ENCODE measurements around the gene SRRT.

SRRT gene

GRCh38 chr7:100901921-100902332 is 27.0 kb downstream of the SRRT start:
- TF ChIP-seq GATA3 (IDR thresholded peaks at IDR 0.05; ENCODE audit: low read depth, low read length) (no peak), GATA2 (IDR thresholded peaks at IDR 0.05; ENCODE audit: low read depth, low read length) (no peak)

- TF ChIP-seq GATA3 (IDR thresholded peaks at IDR 0.05; ENCODE audit: low read depth, low read length) (no peak), GATA2 (IDR thresholded peaks at IDR 0.05; ENCODE audit: low read depth, low read length) (no peak)
Observed at GRCh38 chr7:100902638-100903037, 27.7 kb downstream of the SRRT start.

- no peak for TF ChIP-seq GATA3 (IDR thresholded peaks at IDR 0.05; ENCODE audit: low read depth, low read length)
- TF ChIP-seq GATA2 (IDR thresholded peaks at IDR 0.05; ENCODE audit: low read depth, low read length) = no peak
Observed at GRCh38 chr7:100908512-100908911, 33.6 kb downstream of the SRRT start.

DNA sequence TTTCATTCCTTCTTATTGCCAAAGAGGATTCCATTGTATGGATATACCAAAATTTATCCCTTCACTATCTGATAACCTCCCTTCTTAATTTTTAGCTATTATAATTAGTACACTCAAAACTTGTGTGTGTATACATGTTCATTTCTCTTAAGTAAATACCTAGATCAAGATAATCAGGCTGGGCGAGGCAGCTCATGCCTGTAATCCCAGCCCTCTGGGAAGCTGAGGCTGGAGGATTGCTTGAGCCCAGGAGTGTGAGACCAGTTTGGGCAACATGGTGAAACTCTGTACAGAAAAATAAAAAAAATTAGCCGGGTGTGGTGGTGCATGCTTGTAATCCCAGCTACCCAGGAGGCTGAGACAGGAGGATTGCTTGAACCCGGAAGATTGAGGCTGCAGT is 36.6 kb downstream of the SRRT start:
- TF ChIP-seq GATA2 (IDR thresholded peaks at IDR 0.05; ENCODE audit: low read depth, low read length) (no peak), GATA3 (IDR thresholded peaks at IDR 0.05; ENCODE audit: low read depth, low read length) (no peak)

DNA sequence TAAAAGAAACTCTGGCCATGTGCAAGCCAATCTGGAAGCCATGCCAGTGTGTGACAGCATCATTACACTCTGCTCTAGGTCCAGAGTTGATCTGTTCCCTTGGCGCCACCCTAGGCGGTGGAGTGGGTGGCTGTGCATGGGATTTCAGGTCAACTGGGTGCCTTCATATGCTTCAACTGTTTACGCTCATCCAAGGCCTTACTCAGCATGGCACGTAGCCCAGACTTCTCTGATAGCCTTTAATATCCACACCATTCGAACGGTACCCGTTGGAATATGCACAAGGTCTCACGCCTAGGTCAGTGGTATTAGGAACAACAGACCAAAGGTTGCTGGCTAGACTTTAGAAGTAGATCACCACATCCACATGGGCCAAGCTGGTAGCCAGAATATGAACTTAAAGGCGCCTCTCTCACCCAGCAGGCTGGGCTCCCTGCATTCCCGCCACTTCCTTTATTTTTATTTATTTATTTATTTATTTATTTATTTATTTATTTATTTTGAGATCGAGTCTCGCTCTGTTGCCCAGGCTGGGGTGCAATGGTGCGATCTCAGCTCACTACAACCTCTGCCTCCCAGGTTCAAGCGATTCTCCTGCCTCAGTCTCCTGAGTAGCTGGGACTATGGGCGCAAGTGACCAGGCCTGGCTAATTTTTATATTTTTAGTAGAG is 39.4 kb downstream of the SRRT start:
- TF ChIP-seq GATA3 (IDR thresholded peaks at IDR 0.05; ENCODE audit: low read depth, low read length) (no peak), GATA2 (IDR thresholded peaks at IDR 0.05; ENCODE audit: low read depth, low read length) (no peak)

- TF ChIP-seq GATA2 (IDR thresholded peaks at IDR 0.05; ENCODE audit: low read depth, low read length) = no peak
- no peak for TF ChIP-seq GATA3 (IDR thresholded peaks at IDR 0.05; ENCODE audit: low read depth, low read length)
Observed at GRCh38 chr7:100914879-100915447, 40.1 kb downstream of the SRRT start.

DNA sequence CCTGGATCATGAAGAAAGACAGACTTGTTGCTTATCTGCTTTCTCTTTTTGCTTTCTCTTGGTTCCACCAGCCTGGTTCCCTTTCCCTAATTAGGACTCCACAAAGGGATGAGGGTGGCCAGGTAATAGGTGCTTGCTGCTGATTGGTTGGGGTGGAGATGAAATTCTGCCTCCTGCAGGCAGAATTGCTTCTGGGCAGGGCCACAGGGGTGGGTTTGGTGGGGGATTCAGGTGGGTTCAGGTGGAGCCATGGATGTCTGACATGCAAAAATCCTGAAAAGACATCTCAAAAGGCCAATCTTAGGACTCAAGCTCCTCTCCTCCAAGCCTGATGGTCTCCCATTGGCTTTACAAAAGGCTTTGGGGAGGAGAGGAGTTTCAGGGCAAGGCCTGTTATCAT is 46.1 kb downstream of the SRRT start:
- TF ChIP-seq GATA3 (IDR thresholded peaks at IDR 0.05; ENCODE audit: low read depth, low read length) (no peak), GATA2 (IDR thresholded peaks at IDR 0.05; ENCODE audit: low read depth, low read length) (no peak)

DNA sequence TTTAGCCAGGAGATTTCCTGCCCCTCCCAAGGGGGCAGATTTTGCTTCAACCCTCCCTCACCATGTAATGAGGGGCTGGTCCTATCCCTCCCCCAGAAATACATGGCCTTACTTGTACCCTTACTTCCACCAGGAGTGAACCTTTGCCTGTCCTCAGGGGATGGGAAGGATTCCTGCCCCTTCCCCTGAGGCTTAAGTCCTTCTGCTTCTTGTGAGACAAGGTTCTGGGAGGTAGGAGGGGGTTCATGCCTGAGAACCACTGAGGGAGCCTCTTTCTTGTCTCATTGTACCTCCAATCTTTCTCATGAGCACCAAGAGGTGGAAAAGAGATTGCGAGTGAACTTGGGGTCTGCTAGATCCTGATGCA is 54.9 kb downstream of the SRRT start:
- no peak for TF ChIP-seq GATA2 (IDR thresholded peaks at IDR 0.05; ENCODE audit: low read depth, low read length)
- TF ChIP-seq GATA3 (IDR thresholded peaks at IDR 0.05; ENCODE audit: low read depth, low read length) = no peak

DNA sequence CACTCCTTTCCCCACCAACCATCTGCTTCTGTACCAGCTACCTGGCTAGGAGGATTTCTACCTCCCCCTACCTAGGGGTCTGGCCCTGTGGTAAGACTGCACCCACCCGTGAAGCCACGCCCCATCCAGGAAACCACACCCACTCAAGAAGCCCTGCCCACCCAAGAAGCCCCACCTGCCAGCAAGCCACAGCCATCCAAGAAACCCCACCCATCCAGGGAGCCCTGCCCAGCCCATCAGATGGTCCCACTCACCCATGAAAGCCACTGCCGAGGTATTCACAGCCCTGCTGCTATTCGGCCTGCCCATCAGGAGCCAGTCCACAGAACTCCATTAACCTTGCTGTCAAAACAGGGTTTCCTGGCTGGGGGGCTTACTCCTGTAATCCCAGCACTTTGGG is 58.8 kb downstream of the SRRT start:
- no peak for TF ChIP-seq GATA3 (IDR thresholded peaks at IDR 0.05; ENCODE audit: low read depth, low read length)
- no peak for TF ChIP-seq GATA2 (IDR thresholded peaks at IDR 0.05; ENCODE audit: low read depth, low read length)
